Activated effector memory CD4-positive, alpha-beta T cell treated with Interleukin-2 at 50 U/mL for 16 hours (primary cell): Measurements from ENCODE around the gene SPRYD3.

Experiments used
- DNase-seq: peaks from one replicate; pipeline ENCODE4 v3.0.0-alpha.2; 2020

SPRYD3 gene

DNA sequence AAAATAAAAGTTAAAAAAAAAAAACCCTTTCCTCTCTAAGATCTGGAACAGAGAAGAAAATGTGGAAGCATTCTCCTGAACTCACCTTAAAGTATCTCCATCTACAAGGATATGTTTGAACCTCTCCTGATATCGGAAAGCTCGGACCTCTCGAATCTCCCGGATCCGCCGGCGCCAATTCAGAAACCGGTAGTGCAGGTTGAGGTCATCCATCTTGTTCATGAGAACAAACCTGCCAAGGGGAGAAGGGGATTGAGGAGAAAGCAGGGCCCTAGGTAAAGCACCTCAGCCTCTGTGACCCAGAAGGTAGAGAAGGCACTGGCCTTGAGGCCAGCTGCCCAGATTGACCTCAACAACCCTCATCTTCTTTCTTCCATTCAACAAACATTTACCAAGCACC lies 2.2 kb downstream of the SPRYD3 start:
- no peak for DNase-seq

GRCh38 chr12:53076461-53076860 lies 2.7 kb downstream of the SPRYD3 start:
- no peak for DNase-seq

DNA sequence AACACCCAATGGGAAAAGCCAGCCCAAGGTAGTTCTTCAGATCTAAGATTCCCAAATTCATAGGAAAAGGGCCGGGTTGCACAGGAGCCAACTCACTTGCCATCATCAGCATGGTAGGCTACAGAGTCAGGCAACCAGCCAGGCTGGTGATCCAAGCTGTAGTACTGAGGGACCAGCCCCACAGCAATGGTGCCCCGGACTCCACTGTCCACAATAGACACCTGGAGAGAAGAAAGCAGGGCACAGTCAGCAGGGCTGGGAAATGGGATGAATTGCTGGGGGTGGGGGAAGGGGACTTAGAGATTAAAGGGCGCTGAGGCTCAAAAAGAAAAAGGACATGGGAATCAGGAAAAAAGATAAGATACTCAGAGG lies 4.2 kb downstream of the SPRYD3 start:
- DNase-seq: no peak

DNA sequence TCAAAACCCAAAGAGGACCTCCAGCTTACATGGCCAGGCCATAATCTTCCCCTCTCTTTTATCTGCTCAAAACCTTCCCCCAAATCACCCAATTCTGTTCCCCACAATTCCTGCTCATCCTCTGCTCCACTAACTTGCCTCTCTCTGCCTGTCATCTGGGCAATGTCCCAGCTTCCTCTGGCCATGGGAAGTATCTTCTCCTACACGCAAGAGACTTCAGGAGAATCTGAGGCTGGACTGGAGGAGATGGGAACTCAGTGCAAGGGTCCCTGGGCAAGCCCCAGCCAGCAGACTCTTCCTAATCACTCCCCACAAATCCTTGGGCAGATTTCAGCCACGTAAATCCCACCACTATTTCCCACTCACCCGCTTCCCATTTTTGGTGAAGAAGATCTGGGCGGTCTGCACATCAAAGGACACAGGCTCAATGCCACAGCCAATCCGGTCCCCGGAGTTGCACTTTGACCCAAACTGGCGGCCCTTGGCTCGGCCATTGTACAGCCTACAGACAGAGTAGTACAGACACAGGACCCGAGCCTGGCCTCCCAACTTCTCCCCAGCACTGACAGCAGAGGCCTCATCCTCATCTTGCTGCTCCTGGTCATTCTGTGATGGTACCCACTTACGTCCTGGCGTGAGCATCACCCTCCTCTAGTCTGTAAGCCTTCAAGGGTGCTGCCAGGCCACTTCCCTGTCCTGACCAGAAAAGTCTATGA lies 4.7 kb downstream of the SPRYD3 start:
- no peak for DNase-seq

GRCh38 chr12:53073881-53074280 lies 5.3 kb downstream of the SPRYD3 start:
- DNase-seq: no peak

DNA sequence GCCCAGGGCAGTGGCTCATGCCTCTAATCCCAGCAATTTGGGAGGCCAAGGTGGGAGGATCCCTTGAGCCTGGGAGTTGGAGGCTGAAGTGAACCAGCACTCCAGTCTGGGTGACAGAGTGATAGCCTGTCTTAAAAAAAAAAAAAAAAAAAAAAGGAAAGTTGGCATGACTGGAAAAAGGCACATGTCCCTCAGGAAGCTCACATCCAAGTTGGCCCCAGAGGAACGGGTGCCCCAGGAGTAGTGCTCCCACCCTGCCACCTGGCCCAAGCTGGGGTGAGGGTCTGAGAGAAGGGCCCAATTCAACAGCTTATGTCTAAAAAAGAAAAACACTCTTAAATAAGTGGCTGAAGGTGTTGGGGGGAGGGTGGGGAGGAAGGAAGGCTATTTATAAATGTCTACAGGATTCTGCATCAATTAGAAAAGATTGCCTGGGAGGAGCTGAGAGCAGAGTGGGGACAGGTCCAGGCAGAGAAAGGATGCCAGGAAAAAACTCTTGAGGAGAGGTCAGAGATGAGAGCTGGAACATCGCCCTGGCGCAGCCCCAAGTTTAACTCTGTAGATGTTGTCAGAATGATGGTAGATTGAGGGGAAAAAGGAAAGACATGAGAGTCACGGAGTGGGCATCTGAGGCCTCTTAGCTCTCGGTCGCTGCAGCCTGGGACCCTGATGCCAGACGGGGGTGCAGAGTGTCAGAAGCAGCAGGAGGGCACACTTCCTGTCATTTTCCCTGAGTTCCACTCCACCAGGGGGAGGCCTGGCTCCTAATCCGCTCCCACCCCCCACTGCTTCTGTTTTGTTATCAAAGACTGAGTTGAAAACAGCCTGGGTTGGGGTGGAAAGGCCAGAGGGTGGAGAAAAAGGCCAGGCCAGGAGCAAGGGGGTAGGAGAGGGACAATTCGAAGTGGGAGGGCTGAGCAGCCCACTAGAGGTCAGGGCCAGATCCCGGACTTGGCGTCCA lies 7.3 kb downstream of the SPRYD3 start:
- DNase-seq: no peak

GRCh38 chr12:53070877-53071492 lies 8.2 kb downstream of the SPRYD3 start:
- DNase-seq: no peak

DNA sequence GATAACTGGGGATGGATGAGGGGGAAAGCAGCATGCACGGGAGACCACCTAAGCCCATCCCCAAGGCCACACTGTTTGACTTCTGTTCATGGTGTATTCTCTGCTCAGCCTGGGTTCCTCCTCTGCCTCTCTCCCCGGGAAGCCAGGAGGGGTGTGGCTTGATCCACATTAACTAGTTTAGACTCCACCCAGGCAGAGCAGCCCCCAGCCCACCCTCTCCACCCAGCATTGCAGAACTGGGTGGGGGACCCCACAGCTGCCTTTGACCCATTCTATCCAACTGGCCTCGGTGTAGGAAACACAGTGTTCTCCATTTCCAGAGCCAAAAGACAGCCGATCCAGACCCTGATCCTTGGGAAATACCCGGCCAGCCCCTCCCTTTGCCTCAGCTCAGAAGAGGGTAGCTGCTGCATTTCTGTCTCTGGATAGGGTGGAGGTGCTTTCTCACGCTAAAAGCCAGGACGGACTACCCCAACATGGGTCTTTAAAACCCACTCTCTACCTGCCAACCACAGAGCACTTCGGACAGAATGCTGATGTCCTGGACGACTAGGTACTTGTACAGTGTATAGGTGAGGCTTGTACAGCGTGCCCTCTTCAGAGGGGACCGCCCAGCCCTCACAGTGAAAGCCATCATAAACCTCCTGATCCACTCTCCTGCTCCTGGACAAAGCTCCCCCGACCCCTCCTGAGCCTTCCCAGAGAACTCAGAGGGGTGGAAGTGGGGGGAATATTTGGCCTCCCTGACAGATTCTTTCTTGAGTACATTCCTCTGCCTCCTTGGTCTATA lies 9.4 kb downstream of the SPRYD3 start:
- no peak for DNase-seq

DNA sequence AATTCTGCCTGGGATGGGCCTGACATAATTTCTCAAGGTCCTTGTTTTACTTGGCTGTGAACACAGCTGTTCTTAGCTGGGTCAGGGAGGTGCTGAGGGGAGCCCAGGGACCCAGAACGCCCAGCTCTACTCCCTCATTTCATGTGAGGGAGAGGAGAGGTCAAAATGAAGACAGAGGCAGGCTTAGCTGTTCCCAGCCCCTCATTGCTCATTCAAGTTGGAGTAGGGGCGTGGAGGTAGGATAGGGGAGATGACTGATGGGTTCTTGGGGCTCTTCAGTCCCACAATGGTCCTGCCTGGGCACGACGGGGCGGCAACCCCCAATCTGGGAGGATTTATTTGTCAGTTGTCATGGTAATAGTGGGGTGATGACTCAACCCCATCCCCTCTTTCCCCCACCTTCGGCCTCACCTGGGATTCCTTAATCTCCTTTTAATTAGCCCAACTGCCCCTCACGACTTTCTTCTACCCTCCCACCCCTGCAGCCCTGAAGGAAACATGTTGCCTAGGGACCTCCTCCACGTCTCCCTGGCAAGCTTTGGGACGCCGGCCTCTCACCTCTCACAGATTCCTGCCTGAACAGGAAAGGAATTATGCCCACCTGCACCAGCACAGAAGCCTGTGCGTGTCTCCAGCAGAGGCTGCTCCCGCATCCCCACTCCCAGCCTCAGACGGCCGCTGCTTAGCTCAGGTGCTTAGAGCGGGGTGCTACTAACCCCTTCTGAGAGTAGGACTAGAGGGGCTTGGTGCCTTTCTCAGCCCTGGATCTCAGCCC lies 10.2 kb downstream of the SPRYD3 start:
- DNase-seq: no peak

GRCh38 chr12:53067993-53068770 lies 11.0 kb downstream of the SPRYD3 start:
- DNase-seq: no peak

DNA sequence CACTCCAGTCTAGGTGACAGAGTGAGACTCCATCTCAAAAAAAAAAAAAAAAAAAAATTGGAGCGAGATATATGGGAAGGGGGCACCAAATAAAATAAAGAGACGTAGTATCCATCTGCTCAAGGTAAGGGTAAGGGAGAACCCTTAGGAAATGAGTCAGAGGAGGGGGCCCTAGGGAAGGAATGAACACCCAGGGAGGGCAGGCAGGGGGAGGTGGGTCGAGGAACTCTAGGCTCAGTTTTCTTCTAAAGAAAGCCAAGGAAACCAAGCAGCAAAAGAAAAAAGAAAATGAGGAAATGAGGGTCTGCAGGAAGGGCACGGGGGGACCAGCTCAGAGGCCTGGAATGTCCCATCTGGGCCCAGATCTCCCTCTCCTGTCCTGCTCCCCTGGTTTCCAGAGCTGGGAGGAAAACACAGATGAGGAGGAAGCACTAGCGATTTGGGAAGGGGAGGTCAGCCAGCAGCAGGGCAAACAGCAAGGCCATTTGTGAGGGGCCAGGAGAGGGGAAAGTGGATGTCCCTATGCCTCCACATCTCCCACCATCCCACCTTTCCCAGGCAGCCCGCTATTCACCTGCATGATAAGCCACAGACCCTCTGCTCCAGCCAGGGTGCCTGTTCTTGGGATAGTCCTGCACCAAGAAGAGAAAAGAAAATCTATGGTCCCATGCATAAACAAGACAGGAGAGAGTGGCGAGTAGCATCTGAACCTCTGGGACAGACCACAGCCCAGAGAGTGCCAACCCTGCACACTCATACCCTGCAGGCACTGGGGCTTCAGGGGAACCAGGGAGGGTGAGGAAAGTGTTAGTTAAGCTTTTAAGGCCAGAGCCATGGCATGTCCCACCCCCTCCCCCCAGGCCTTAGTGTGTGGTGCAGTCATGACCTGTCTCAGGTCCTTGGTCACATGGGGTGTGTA lies 11.9 kb downstream of the SPRYD3 start:
- DNase-seq: no peak

GRCh38 chr12:53065975-53066931 lies 12.9 kb downstream of the SPRYD3 start:
- peak; percentile 46 for DNase-seq

DNA sequence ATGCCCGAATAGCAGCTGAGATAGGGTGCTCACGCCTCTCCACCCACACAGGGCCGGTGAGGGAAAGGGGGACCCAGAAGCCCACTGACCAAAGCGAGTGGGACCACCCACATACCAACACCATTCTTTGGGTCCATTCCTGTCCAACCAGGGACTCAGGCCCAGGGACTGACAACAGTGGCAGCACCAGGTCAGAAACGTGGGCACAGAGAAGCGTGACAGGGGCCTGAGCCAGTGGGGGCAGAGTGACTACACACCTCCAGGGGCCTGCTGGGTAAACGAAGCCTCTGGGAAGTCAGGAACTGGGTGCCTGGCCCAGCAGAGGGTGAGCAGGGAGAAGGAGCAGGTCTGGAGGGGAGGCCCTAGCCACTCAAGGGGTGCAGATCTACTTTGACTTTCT lies 13.7 kb downstream of the SPRYD3 start:
- DNase-seq: no peak

DNA sequence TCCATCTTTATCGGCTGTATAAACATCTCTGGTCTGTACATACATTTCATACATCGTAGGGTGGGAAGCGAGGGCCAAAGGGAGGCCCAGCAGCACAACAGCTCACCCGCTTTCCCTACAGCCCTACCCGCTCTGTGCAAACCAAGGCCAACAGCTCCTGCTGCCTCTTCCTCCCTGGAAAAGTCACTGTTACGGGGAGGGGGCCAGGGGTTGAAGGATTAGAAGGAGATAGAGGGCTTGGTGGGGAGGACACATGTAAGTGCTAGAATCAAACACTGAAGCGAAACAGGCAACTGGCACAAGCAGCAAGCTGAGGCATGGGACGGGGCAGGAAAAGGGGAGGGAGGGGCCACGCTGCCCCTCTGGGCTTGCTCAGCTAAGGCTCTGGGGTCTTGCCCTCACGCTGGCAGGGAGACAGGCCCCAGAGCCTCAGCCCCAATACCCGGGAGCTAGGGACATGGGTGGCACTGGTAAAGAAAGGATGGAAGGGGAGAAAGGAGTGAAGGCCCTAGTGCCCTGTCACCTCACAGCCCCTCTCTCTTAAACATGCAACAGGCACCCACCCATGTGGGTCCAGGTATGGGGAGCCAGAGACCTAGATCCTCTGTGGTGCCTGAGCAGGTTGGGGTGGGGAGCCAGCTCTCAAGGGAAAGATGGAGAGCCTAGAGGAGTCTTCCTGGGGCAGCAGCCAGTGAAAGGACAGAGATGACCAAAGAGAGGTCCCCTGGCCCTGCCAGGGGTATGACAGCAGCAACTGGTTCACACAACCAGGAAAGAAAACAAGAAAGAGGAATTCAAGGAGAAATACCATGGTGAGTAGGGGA lies 14.4 kb downstream of the SPRYD3 start:
- no peak for DNase-seq

DNA sequence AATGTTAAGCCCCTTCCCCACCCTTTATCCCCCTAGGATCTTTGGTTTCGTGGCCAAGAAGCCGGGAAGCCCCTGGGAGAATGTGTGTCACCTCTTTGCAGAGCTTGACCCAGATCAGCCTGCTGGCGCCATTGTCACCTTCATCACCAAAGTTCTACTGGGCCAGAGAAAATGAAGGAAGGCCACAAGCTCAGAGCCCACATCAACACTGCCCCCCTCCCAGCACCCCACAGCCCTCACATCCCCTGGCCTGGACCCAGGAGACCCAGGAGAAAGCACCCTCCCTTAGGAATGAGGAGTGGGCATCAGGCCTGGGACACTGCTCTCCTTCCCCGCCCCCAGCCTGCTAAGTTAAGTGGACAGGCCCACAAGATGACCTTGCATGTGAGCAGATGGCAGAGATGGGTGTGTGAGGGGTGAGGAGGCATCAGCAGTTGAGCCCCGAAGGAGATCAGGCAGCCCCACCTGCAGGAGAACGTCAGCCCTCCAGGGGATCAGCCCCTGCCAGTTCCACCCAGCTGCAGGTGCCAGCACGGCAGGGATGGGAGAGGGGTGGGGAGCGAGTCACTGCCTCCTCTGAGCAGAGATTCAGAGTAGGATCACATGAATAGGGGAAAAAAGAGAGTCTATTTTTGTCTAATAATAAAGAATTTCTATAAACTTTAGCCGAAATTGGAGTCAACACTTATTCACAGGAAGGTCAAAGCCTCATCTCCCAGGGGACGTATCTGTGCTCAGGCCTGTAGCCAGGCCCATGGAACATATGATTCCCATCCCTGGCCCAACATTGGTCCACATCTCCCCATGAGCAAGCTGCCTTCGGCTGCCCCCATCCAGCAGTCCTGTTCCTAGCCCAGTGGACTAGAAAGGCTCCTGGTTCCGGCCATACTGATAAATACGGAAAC lies 15.2 kb downstream of the SPRYD3 start:
- no peak for DNase-seq

GRCh38 chr12:53062977-53063707 lies 16.0 kb downstream of the SPRYD3 start:
- no peak for DNase-seq
